Stimulated activated CD4-positive, alpha-beta T cell treated with anti-CD3 and anti-CD28 coated beads, Interleukin-15, amount 100 ng/mL, for 1 hour (primary cell): ENCODE measurements around the gene TFCP2.

Experiments
- DNase-seq, 2 donors: peaks; one replicate each; pipeline ENCODE4 v3.0.0-alpha.2; 2020; ENCODE audit warnings: low read depth in 1 of 2, low spot score in 1 of 2

The TFCP2 gene

DNA sequence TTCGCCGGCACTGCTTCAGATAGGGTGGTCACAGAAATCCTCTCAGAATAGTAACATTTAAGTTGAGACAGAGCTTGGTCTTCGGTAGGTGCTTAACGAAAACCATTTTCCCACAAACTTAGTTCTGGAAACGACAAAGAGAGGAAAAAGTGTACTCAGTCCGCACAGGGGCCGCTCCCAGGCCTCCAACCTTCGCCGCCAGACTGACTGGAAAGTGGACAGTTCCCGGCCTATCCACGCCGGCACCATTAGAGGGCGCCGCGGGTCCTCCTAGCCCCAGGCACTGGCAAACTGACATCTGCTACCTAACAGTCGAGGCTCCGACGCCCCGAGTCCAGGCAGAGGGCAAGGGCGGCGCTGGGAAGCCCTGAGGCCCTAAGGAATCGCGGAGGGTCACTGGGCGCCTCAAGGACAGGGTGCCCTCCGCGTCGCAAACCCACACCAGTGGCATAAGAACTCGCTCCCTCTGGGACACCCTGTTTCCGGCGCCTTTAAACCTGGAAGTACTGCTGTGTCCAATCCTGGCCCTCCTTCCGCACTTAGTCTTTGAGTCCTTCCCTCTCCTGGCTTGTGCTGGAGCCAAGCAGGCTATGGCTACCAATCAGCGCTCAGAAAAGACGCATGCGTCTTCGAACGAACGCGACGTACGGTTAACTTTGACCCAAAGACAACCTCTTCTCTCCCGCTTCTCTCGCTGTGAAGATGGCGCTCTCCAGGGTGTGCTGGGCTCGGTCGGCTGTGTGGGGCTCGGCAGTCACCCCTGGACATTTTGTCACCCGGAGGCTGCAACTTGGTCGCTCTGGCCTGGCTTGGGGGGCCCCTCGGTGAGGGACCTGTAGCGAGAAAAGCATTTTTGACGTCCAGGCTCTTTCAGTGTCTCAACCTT is 125.0 kb downstream of the TFCP2 start, which contains the start of gene LETMD1:
Gene LETMD1 (plus strand): TSS at position 673 of the 886 bp plus-strand sequence. CDS start 30 bp downstream, at position 703.
- peak; percentile 77 to 79 for DNase-seq
